ENCODE data around the gene KCNRG.
"Not testable (repeated sequence)": the region's sequence is repeated elsewhere in the genome, so short reads cannot be mapped to it uniquely, and the experiment has no call there.

Gene KCNRG

GRCh38 chr13:50012396-50013169 is 2.7 kb upstream of the KCNRG start:
- no peak for DNase-seq (ENCODE audit: low read depth)

- no peak for DNase-seq (ENCODE audit: low read depth)
These were observed 858 bp upstream of the KCNRG start for GRCh38 chr13:50014386-50014785.

- no peak for DNase-seq (ENCODE audit: low read depth)
These were observed 506 bp downstream of the KCNRG start for GRCh38 chr13:50015750-50016149.

GRCh38 chr13:50016444-50016843 is 1.2 kb downstream of the KCNRG start:
- DNase-seq (ENCODE audit: low read depth), result no peak

- no peak for DNase-seq (ENCODE audit: low read depth)
These were observed 2.6 kb downstream of the KCNRG start for GRCh38 chr13:50017819-50018218.

- DNase-seq (ENCODE audit: low read depth), result no peak
These were observed 10.2 kb downstream of the KCNRG start for GRCh38 chr13:50025436-50025835.

- DNase-seq (ENCODE audit: low read depth), result no peak
These were observed 11.7 kb downstream of the KCNRG start for GRCh38 chr13:50026788-50027473.

- DNase-seq (ENCODE audit: low read depth), result no peak
These were observed 15.1 kb downstream of the KCNRG start for GRCh38 chr13:50030315-50030714.

- no peak for DNase-seq (ENCODE audit: low read depth)
These were observed 18.5 kb downstream of the KCNRG start for GRCh38 chr13:50033725-50034124.

GRCh38 chr13:50037788-50038187 is 22.5 kb downstream of the KCNRG start:
- no peak for DNase-seq (ENCODE audit: low read depth)

- DNase-seq (ENCODE audit: low read depth), result no peak
These were observed 23.0 kb downstream of the KCNRG start for GRCh38 chr13:50038266-50038665.

- no peak for DNase-seq (ENCODE audit: low read depth)
These were observed 37.2 kb downstream of the KCNRG start for GRCh38 chr13:50052478-50052877.

- no peak for DNase-seq (ENCODE audit: low read depth)
These were observed 38.6 kb downstream of the KCNRG start for GRCh38 chr13:50053844-50054243.

GRCh38 chr13:50055454-50055853 is 40.2 kb downstream of the KCNRG start:
- DNase-seq (ENCODE audit: low read depth), result no peak

- DNase-seq (ENCODE audit: low read depth), result no peak
These were observed 45.5 kb downstream of the KCNRG start for GRCh38 chr13:50060718-50061117.

- DNase-seq (ENCODE audit: low read depth), result not testable (repeated sequence)
These were observed 47.1 kb downstream of the KCNRG start for GRCh38 chr13:50062336-50062735.

GRCh38 chr13:50065712-50066111 is 50.5 kb downstream of the KCNRG start:
- no peak for DNase-seq (ENCODE audit: low read depth)

- DNase-seq (ENCODE audit: low read depth), result no peak
These were observed 53.3 kb downstream of the KCNRG start for GRCh38 chr13:50068508-50068907.

GRCh38 chr13:50069261-50069660 is 54.0 kb downstream of the KCNRG start:
- no peak for DNase-seq (ENCODE audit: low read depth)

GRCh38 chr13:50070186-50070585 is 54.9 kb downstream of the KCNRG start:
- DNase-seq (ENCODE audit: low read depth), result no peak
